Measurements from ENCODE around the gene TPT1. TPM values are rescaled to one million over a fixed set of nuclear protein-coding genes. Genes with fewer than 3 reads are reported as not detected.
"Not testable (repeated sequence)": the region's sequence is repeated elsewhere in the genome, so short reads cannot be mapped to it uniquely, and the experiment has no call there.

Gene TPT1
- polyA plus RNA-seq, 1 of the 3 experiments (the other 2 are of a cell fraction), result 1,919 TPM

DNA sequence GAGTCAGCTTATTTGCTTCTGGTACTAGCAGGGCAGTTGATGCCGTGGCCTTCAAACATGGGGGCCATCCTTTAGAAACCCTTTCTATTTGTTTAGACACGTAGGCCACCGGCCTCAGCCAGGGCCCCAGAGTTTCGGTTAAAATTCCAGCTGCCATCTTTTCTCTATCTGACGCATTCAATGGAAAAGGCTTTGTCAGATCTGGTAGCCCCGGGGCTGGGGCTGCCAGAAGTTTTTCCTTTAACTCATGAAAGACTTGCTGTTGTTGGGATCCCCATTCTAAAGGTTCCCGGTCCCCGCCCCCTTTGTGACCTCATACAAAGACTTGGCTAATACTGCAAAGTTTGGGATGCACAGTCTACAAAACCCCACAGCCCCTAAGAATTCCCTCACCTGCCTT lies 35.7 kb upstream of the TPT1 start:
- DNase-seq; H3F3A ChIP-seq (replicated peaks; ENCODE audit: insufficient read depth); H3K36me3 ChIP-seq (replicated peaks in 1 of 2; ENCODE audit: control insufficient read depth in 1 of 2, insufficient read depth in 2 of 2, low read length in 1 of 2); H3K9me2 ChIP-seq; H3K4me2 ChIP-seq; H3K27ac ChIP-seq (ENCODE audit: low read depth in 2 of 2, low read length in 1 of 2); H3K4me3 ChIP-seq (ENCODE audit: low read depth in 2 of 2, low read length in 1 of 2); H3K79me2 ChIP-seq (ENCODE audit: insufficient read depth); H3K27me3 ChIP-seq (ENCODE audit: insufficient read depth); H3K9ac ChIP-seq; CTCF ChIA-PET; H3K9me3 ChIP-seq; H4K20me1 ChIP-seq (ENCODE audit: insufficient read depth); POLR2A ChIA-PET; H2AFZ ChIP-seq (ENCODE audit: low read depth); H3K4me1 ChIP-seq (ENCODE audit: control insufficient read depth in 1 of 2, insufficient read depth in 2 of 2, low read depth in 1 of 2, low read length in 1 of 2): not testable (repeated sequence)
- WGBS (ENCODE audit: low lambda C conversion rate), result 92% methylated on average over 8 of the region's 8 CpGs

DNA sequence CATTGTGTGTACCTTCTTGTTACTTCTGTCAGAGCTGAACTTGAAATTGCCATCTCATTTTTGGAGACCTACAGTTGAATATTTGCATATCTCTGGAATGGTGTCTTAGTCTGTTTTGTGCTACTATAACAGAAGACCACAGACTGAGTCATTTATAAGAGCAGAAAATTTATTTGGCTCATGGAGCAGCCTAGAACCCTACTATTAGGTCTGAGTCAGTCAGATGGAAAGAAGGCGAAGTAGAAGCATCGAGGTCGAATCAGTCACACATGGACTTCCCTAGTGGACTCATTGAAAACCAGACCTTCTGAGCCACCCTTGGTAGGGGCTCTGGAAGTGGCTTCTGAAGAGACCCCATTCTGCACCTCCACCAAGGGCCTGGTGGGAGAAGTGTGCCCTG lies 33.9 kb upstream of the TPT1 start:
- 92% methylated on average over 3 of the region's 3 CpGs for WGBS (ENCODE audit: low lambda C conversion rate)
- POLR2A ChIA-PET, result no interaction called here
- H3K36me3 ChIP-seq (replicated peaks in 1 of 2; ENCODE audit: control insufficient read depth in 1 of 2, insufficient read depth in 2 of 2, low read length in 1 of 2), result peaks cover 0 to 6% of the 10 kb centered on the region in 2 experiments

DNA sequence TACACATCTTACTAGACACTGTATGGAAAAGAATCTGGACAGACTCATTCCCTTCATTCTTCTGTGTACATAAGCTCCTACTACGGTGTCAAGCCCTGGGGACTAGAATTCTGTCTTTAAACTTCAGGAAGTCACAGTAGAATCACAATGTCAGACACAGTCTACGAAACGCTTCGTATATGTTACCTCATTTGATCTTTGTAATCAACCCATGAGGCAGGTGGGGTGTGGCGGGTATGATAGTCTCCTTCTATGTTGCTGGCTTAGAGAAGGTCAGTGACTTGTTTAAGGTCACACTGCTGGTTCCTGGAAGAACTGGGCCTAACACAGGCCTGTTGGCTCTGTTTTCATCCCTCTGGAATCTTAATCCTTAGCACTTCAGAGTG lies 32.2 kb upstream of the TPT1 start:
- no peak for DNase-seq
- Histone ChIP-seq H3K36me3 (replicated peaks in 1 of 2; ENCODE audit: control insufficient read depth in 1 of 2, insufficient read depth in 2 of 2, low read length in 1 of 2) (peaks cover 0 to 7% of the 10 kb centered on the region in 2 experiments), H3K27me3 (ENCODE audit: insufficient read depth) (no peaks in the 10 kb centered on the region), H2AFZ (ENCODE audit: low read depth) (no peak overlapping the region), H3F3A (replicated peaks; ENCODE audit: insufficient read depth) (peaks cover 4% of the 10 kb centered on the region), H3K4me1 (ENCODE audit: control insufficient read depth in 1 of 2, insufficient read depth in 2 of 2, low read depth in 1 of 2, low read length in 1 of 2) (no peaks in the 10 kb centered on the region), H4K20me1 (ENCODE audit: insufficient read depth) (no peaks in the 10 kb centered on the region), H3K9me2 (no peaks in the 10 kb centered on the region), H3K4me2 (no peak overlapping the region), H3K9ac (no peak overlapping the region), H3K9me3 (no peaks in the 10 kb centered on the region), H3K79me2 (ENCODE audit: insufficient read depth) (no peaks in the 10 kb centered on the region), H3K4me3 (ENCODE audit: low read depth in 2 of 2, low read length in 1 of 2) (no peak overlapping the region), H3K27ac (ENCODE audit: low read depth in 2 of 2, low read length in 1 of 2) (no peak overlapping the region)
- WGBS (ENCODE audit: low lambda C conversion rate), result 93% methylated on average over 5 of the region's 5 CpGs
- CTCF ChIA-PET, result no interaction called here
- POLR2A ChIA-PET, result no interaction called here
- no peak for TF ChIP-seq GATA2 (CRISPR knock-in tag; IDR thresholded peaks at IDR 0.05)
- TF ChIP-seq MEF2A (IDR thresholded peaks at IDR 0.05; ENCODE audit: borderline replicate concordance, low read depth), result no peak
- no peak for TF ChIP-seq ELF1 (IDR thresholded peaks at IDR 0.05)
- no peak for TF ChIP-seq NFIC (IDR thresholded peaks at IDR 0.05; ENCODE audit: borderline replicate concordance)

More for the DNA sequence above, 33.9 kb upstream of the TPT1 start:
- Histone ChIP-seq H3K27ac (ENCODE audit: low read depth in 2 of 2, low read length in 1 of 2) (no peak overlapping the region), H3K4me1 (ENCODE audit: control insufficient read depth in 1 of 2, insufficient read depth in 2 of 2, low read depth in 1 of 2, low read length in 1 of 2) (no peaks in the 10 kb centered on the region), H2AFZ (ENCODE audit: low read depth) (no peak overlapping the region), H4K20me1 (ENCODE audit: insufficient read depth) (no peaks in the 10 kb centered on the region), H3K9me2 (no peaks in the 10 kb centered on the region), H3K4me2 (no peak overlapping the region), H3K79me2 (ENCODE audit: insufficient read depth) (no peaks in the 10 kb centered on the region), H3K27me3 (ENCODE audit: insufficient read depth) (no peaks in the 10 kb centered on the region), H3K9ac (no peak overlapping the region), H3K9me3 (no peaks in the 10 kb centered on the region), H3K4me3 (ENCODE audit: low read depth in 2 of 2, low read length in 1 of 2) (no peak overlapping the region), H3F3A (replicated peaks; ENCODE audit: insufficient read depth) (peaks cover 4% of the 10 kb centered on the region)
- CTCF ChIA-PET, result no interaction called here
- DNase-seq, result no peak
- TF ChIP-seq JUND (IDR thresholded peaks at IDR 0.05) (no peak), RXRA (IDR thresholded peaks at IDR 0.05; ENCODE audit: borderline replicate concordance, low read depth) (no peak), ELF1 (IDR thresholded peaks at IDR 0.05) (no peak), SIN3A (IDR thresholded peaks at IDR 0.05; ENCODE audit: borderline replicate concordance, low read depth, low read length) (no peak)
